OCI-LY7 (cell line): ENCODE results near the gene UBE2E1. TPM values are rescaled to one million over a fixed set of nuclear protein-coding genes. Genes with fewer than 3 reads are reported as not detected.
A peak's percentile ranks its signal among the peaks of the same experiment; 100 is the strongest.

Source experiments
- BruUV-seq: library from RNA; stranded (reverse); fragments of 400-500 nt; replicated peaks from 2 replicates; lab custom pipeline; 2021; lab: Mats Ljungman, UMichigan
- CTCF ChIA-PET: fragments of 300-600 bp; sonication (Branson Sonifier 250); formaldehyde crosslinking; loops from one replicate; lab custom pipeline; 2022; ENCODE audit warnings: antibody characterized with exemption; ENCODE audit not compliant: unreplicated experiment; lab: Charles Lee
- POLR2A ChIA-PET: fragments of 300-600 bp; sonication (Branson Sonifier 250); formaldehyde crosslinking; loops from one replicate; lab custom pipeline; 2022; ENCODE audit warnings: antibody characterized with exemption; lab: Charles Lee
- DNase-seq: peaks from one replicate; pipeline ENCODE4 v3.0.0-alpha.2; 2015; ENCODE audit warnings: low spot score
- H2AFZ ChIP-seq: fragments of 200-600 bp; sonication (generic), shearing (Covaris generic); 2 replicates; pipeline ENCODE4 v1.6.1; 2014; ENCODE audit warnings: mild to moderate bottlenecking, antibody characterized with exemption, low read length, moderate library complexity
- H3K27ac ChIP-seq: fragments of 200-600 bp; sonication (generic); 2 replicates; pipeline ENCODE4 v1.5.1; 2014; ENCODE audit warnings: mixed run types, low read depth, mild to moderate bottlenecking, moderate library complexity, low read length, inconsistent platforms; ENCODE audit not compliant: poor library complexity, severe bottlenecking
- H3K36me3 ChIP-seq: fragments of 200-600 bp; sonication (generic); 2 replicates; pipeline ENCODE4 v1.6.1; 2014; ENCODE audit warnings: mild to moderate bottlenecking, antibody characterized with exemption, low read length, moderate library complexity, mixed read lengths; ENCODE audit not compliant: insufficient read depth
- H3K4me1 ChIP-seq: fragments of 200-600 bp; sonication (generic); 2 replicates; pipeline ENCODE4 v1.5.1; 2014; ENCODE audit warnings: mild to moderate bottlenecking, low read length; ENCODE audit not compliant: insufficient read depth, poor library complexity, severe bottlenecking
- H3K4me2 ChIP-seq: fragments of 200-600 bp; sonication (generic); 2 replicates; pipeline ENCODE4 v1.6.1; 2014; ENCODE audit warnings: mild to moderate bottlenecking, low read length
- H3K4me3 ChIP-seq: fragments of 200-600 bp; sonication (generic); 2 replicates; pipeline ENCODE4 v1.5.1; 2014; ENCODE audit warnings: mild to moderate bottlenecking, low read depth, low read length; ENCODE audit not compliant: poor library complexity, severe bottlenecking
- H3K79me2 ChIP-seq: fragments of 200-600 bp; sonication (generic); 2 replicates; pipeline ENCODE4 v1.6.1; 2016; ENCODE audit warnings: low read depth, mild to moderate bottlenecking, low read length, moderate library complexity, mixed read lengths; ENCODE audit not compliant: insufficient read depth
- H3K9me2 ChIP-seq: fragments of 200-600 bp; sonication (generic); 2 replicates; pipeline ENCODE4 v1.6.1; 2016; ENCODE audit warnings: mild to moderate bottlenecking, low read length, mixed read lengths; ENCODE audit not compliant: insufficient read depth
- H3K9me3 ChIP-seq: fragments of 200-600 bp; sonication (generic); 2 replicates; pipeline ENCODE4 v1.6.1; 2014; ENCODE audit warnings: mild to moderate bottlenecking, mixed run types, low read length, mixed read lengths
- H4K20me1 ChIP-seq: fragments of 200-600 bp; sonication (generic); 2 replicates; pipeline ENCODE4 v1.6.1; 2014; ENCODE audit warnings: mild to moderate bottlenecking, antibody characterized with exemption, low read length, moderate library complexity, mixed read lengths; ENCODE audit not compliant: insufficient read depth
- CTCF ChIP-seq: fragments of 200-600 bp; sonication (generic); conservative IDR thresholded peaks from 2 replicates; pipeline ENCODE4 v1.5.1; 2014; ENCODE audit warnings: mild to moderate bottlenecking, antibody characterized with exemption, low read length, moderate library complexity, mixed read lengths
- EZH2phosphoT487 ChIP-seq: fragments of 200-600 bp; sonication (generic); IDR thresholded peaks from 2 replicates; pipeline ENCODE4 v1.6.1; 2018; ENCODE audit warnings: low read depth, borderline replicate concordance, mild to moderate bottlenecking, mixed run types, antibody characterized with exemption, low read length, moderate library complexity, mixed read lengths
- intact Hi-C: fragments of 100-400 bp; cut with micrococcal nuclease; formaldehyde crosslinking; loops from one replicate; pipeline ENCODE4 v1.10.0; 2022; ENCODE audit not compliant: unreplicated experiment
- total RNA-seq, 2 experiments: library from RNA; depleted of rRNA in 1 of 2; stranded (reverse); fragments of >200 nt in 1 of 2; shearing (Covaris generic) in 1 of 2; gene quantifications; 2 replicates each; pipeline ENCODE4 v1.2.3, GENCODE V29; 2014 to 2022

The UBE2E1 gene
- total RNA-seq, 2 experiments from 2014 or later = 126 to 142 TPM

DNA sequence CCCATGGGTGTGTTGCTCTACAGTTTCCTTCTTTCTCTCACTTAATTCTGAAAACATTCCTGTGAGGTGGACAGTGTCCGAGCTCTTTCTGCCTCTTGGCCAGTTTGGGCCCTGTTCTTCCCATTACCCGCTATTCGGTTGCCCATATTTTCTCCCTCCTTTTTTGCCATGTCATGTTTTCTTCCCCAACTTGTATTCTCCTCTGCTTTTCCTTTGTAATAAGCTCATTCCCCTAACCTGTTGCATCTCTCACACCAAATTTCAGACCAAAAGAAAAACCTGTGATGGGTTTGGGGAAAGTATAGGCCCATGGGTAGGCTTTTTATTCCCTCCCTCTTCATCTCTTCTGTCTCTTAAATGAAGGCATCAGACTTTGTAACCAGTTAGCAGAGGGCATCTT lies 80.6 kb downstream of the UBE2E1 start:
- Histone ChIP-seq H3K9me3 (no peaks in the 10 kb centered on the region), H3K79me2 (no peaks in the 10 kb centered on the region), H2AFZ (no peak overlapping the region), H3K4me3 (no peak overlapping the region), H3K4me1 (peaks cover 11% of the 10 kb centered on the region), H3K9me2 (no peaks in the 10 kb centered on the region), H3K36me3 (peaks cover 52% of the 10 kb centered on the region), H3K4me2 (no peak overlapping the region), H3K27ac (no peak overlapping the region), H4K20me1 (peaks cover 20% of the 10 kb centered on the region; the same call in 1 of the 2 replicates)
- ChIA-PET CTCF (no interaction called here), POLR2A (interaction anchor here (0.6 to 1.1 kb wide), 2 partner anchors 29 to 34 kb away, joined by 3 read pairs; no protein-coding TSS in a partner anchor)
- BruUV-seq = no TSS peak
- intact Hi-C loops = no loop called here
- TF ChIP-seq EZH2phosphoT487 (no peak), CTCF (no peak)
- no peak for DNase-seq

DNA sequence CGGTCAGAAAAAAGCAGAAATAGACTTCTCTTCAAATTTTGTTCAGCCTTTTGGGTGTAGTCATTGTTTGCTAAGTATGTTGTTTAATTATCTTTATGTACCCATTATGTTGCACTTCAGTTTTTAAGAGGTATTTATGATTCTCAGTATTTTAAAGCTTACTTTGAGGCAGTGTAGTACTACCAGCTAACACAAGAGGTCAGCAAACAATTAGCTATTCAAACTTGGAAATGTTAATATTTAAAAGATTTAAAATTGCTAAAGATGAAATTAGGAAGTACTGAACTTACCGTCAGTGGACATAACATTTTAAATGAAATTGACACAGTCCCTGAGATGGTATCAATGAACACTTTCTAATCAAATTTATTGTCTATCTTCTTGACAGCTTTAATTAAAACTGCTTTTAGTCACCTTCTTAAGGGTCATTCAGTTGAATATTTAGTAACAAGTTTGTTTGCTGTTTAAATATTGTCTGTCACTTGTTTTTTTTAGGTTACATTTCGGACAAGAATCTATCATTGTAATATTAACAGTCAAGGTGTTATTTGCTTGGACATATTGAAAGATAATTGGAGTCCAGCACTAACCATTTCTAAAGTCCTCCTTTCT lies 83.0 kb downstream of the UBE2E1 start:
- Histone ChIP-seq H3K27ac (no peak overlapping the region), H4K20me1 (peaks cover 20% of the 10 kb centered on the region; the same call in 1 of the 2 replicates), H3K79me2 (no peaks in the 10 kb centered on the region), H3K9me2 (no peaks in the 10 kb centered on the region), H2AFZ (no peak overlapping the region), H3K4me2 (no peak overlapping the region), H3K9me3 (no peaks in the 10 kb centered on the region), H3K4me1 (peaks cover 11% of the 10 kb centered on the region), H3K4me3 (no peak overlapping the region), H3K36me3 (peaks cover 61% of the 10 kb centered on the region)
- intact Hi-C loops = loop anchor here (2.0 kb wide), 2 partner anchors 56 to 350 kb away; partner anchors contain the start of gene NR1D2
- TF ChIP-seq EZH2phosphoT487 (no peak), CTCF (peak; percentile 98)
- ChIA-PET POLR2A (interaction anchor here (0.6 to 3.2 kb wide), 11 partner anchors 8 to 1009 kb away, joined by 3 to 12 read pairs (median 4); partner anchors contain the start of genes NKIRAS1 and RPL15), CTCF (interaction anchor here (0.5 to 1.6 kb wide), 3 partner anchors 36 to 230 kb away, joined by 3 to 4 read pairs (median 3); no protein-coding TSS in a partner anchor)
- peak; percentile 48 for DNase-seq
- no TSS peak for BruUV-seq
